Fibroblast of lung (primary cell): Measurements from ENCODE around the gene TAX1BP1. TPM values are rescaled to one million over a fixed set of nuclear protein-coding genes. Genes with fewer than 3 reads are reported as not detected.

Experiments
- DNase-seq, 2 donors: peaks; one replicate each; pipeline versions ENCODE4 v3.0.0 to v3.0.0-alpha.2; 2010; ENCODE audit warnings: low read depth in 2 of 2
- H2AFZ ChIP-seq: 2 replicates; pipeline ENCODE4 v1.5.1; 2012; ENCODE audit warnings: low read length, control low read depth, inconsistent platforms
- H3K27ac ChIP-seq: 2 replicates; pipeline ENCODE4 v1.5.1; 2011; ENCODE audit warnings: low read length, control low read depth; ENCODE audit not compliant: insufficient read depth
- H3K27me3 ChIP-seq: 2 replicates; pipeline ENCODE4 v1.5.1; 2011; ENCODE audit warnings: mild to moderate bottlenecking, low read length; ENCODE audit not compliant: control insufficient read depth, insufficient read depth
- H3K36me3 ChIP-seq: 2 replicates; pipeline ENCODE4 v1.5.1; 2011; ENCODE audit warnings: low read length; ENCODE audit not compliant: control insufficient read depth, insufficient read depth
- H3K4me1 ChIP-seq: 2 replicates; pipeline ENCODE4 v1.5.1; 2011; ENCODE audit warnings: low read length; ENCODE audit not compliant: control insufficient read depth, insufficient read depth; ENCODE audit errors: extremely low read depth
- H3K4me2 ChIP-seq: 2 replicates; pipeline ENCODE4 v1.5.1; 2011; ENCODE audit warnings: low read length, control low read depth; ENCODE audit not compliant: insufficient read depth; ENCODE audit errors: extremely low read depth
- H3K4me3 ChIP-seq, 4 experiments: fragments of 200-600 bp in 1 of 4; sonication (generic) in 1 of 4; replicated peaks in 1 of 4; 2 replicates each; pipeline ENCODE4 v1.5.1; 2011 to 2016; ENCODE audit warnings: low read length in 4 of 4, low read depth in 3 of 4, mild to moderate bottlenecking in 3 of 4, control low read depth in 2 of 4, inconsistent platforms in 1 of 4, mixed read lengths in 1 of 4; ENCODE audit not compliant: insufficient read depth in 1 of 4; ENCODE audit errors: control extremely low read depth in 1 of 4
- H3K79me2 ChIP-seq: 2 replicates; pipeline ENCODE4 v1.5.1; 2012; ENCODE audit warnings: mild to moderate bottlenecking, low read length, inconsistent platforms; ENCODE audit not compliant: control insufficient read depth, insufficient read depth
- H3K9ac ChIP-seq: 2 replicates; pipeline ENCODE4 v1.5.1; 2011; ENCODE audit warnings: mild to moderate bottlenecking, low read length, control low read depth; ENCODE audit not compliant: insufficient read depth
- H3K9me3 ChIP-seq: 2 replicates; pipeline ENCODE4 v1.5.1; 2012; ENCODE audit warnings: low read depth, low read length; ENCODE audit not compliant: control insufficient read depth, insufficient read depth
- H4K20me1 ChIP-seq: 2 replicates; pipeline ENCODE4 v1.5.1; 2011; ENCODE audit warnings: low read length; ENCODE audit not compliant: control insufficient read depth, insufficient read depth; ENCODE audit errors: extremely low read depth
- CTCF ChIP-seq, 2 donors: IDR thresholded peaks in 1 of 2; conservative IDR thresholded peaks in 1 of 2; 1 replicate in 1 of 2; 2 replicates in 1 of 2; pipeline ENCODE4 v1.5.1; 2011 to 2012; ENCODE audit warnings: low read length in 2 of 2, control low read depth in 1 of 2, inconsistent platforms in 1 of 2, low read depth in 1 of 2, mild to moderate bottlenecking in 1 of 2
- EZH2 ChIP-seq: IDR thresholded peaks from 2 replicates; pipeline ENCODE4 v1.5.1; 2012; ENCODE audit warnings: low read length, control low read depth, mild to moderate bottlenecking; ENCODE audit errors: missing control alignments
- polyA plus RNA-seq, 2 donors: library from polyadenylated mRNA; depleted of rRNA in 1 of 2; stranded (reverse) in 1 of 2; unstranded in 1 of 2; fragments of >200 nt; gene quantifications; 2 replicates each; pipeline ENCODE4 v1.2.1, GENCODE V29; 2011 to 2012; ENCODE audit warnings: missing spikeins in 1 of 2
- total RNA-seq: library from RNA; depleted of rRNA; stranded (reverse); fragments of >200 nt; gene quantifications from 2 replicates; pipeline ENCODE4 v1.2.1, GENCODE V29; 2014

The TAX1BP1 gene
- total and polyA plus RNA-seq, 2 donors (not counting 1 experiment from before 2014, with no cell fraction given), result 98.6 to 111 TPM

- Histone ChIP-seq H3K27ac (no peak overlapping the region), H3K79me2 (no peaks in the 10 kb centered on the region), H3K4me3 (no peak overlapping the region), H3K27me3 (no peaks in the 10 kb centered on the region), H3K9me3 (no peaks in the 10 kb centered on the region), H3K9ac (no peak overlapping the region), H3K4me1 (no peaks in the 10 kb centered on the region), H3K4me2 (no peak overlapping the region), H3K36me3 (peaks cover 2% of the 10 kb centered on the region), H2AFZ (no peak overlapping the region), H4K20me1 (no peaks in the 10 kb centered on the region)
- no peak for TF ChIP-seq EZH2
- TF ChIP-seq CTCF (conservative IDR thresholded peaks at IDR 0.05 in 1 of 2, IDR thresholded peaks at IDR 0.05 in 1 of 2; ENCODE audit: low read depth in 1 of 2, low read length in 2 of 2), result no peak
- no peak for DNase-seq
These were observed 22.1 kb downstream of the TAX1BP1 start for GRCh38 chr7:27762062-27762461.

- Histone ChIP-seq H3K36me3 (no peaks in the 10 kb centered on the region), H4K20me1 (no peaks in the 10 kb centered on the region), H3K27me3 (no peaks in the 10 kb centered on the region), H3K79me2 (no peaks in the 10 kb centered on the region), H3K9ac (no peak overlapping the region), H3K4me1 (no peaks in the 10 kb centered on the region), H3K4me2 (no peak overlapping the region), H3K4me3 (no peak overlapping the region), H3K27ac (no peak overlapping the region), H2AFZ (no peak overlapping the region), H3K9me3 (no peaks in the 10 kb centered on the region)
- peak in 1 of 2 donors; percentile 40 for DNase-seq
- TF ChIP-seq EZH2 (no peak), CTCF (conservative IDR thresholded peaks at IDR 0.05 in 1 of 2, IDR thresholded peaks at IDR 0.05 in 1 of 2; ENCODE audit: low read depth in 1 of 2, low read length in 2 of 2) (no peak)
These were observed 24.1 kb downstream of the TAX1BP1 start for GRCh38 chr7:27763983-27764508.

GRCh38 chr7:27765841-27766240 lies 25.9 kb downstream of the TAX1BP1 start:
- Histone ChIP-seq H3K27me3 (no peaks in the 10 kb centered on the region), H3K4me2 (no peak overlapping the region), H3K4me3 (no peak overlapping the region), H3K36me3 (no peaks in the 10 kb centered on the region), H3K9me3 (no peaks in the 10 kb centered on the region), H4K20me1 (no peaks in the 10 kb centered on the region), H2AFZ (no peak overlapping the region), H3K4me1 (no peaks in the 10 kb centered on the region), H3K79me2 (no peaks in the 10 kb centered on the region), H3K9ac (no peak overlapping the region), H3K27ac (no peak overlapping the region)
- no peak for TF ChIP-seq EZH2
- TF ChIP-seq CTCF (conservative IDR thresholded peaks at IDR 0.05 in 1 of 2, IDR thresholded peaks at IDR 0.05 in 1 of 2; ENCODE audit: low read depth in 1 of 2, low read length in 2 of 2), result no peak
- peak in 1 of 2 donors; percentile 29 for DNase-seq
